ENCODE measurements around the gene RAB5IF. TPM values are rescaled to one million over a fixed set of nuclear protein-coding genes. Genes with fewer than 3 reads are reported as not detected.
A peak's percentile ranks its signal among the peaks of the same experiment; 100 is the strongest.

Gene RAB5IF
- total and polyA plus RNA-seq, 2 of the 13 experiments (the other 11 are each of a cell fraction or from before 2014, with no cell fraction given), result 261 to 305 TPM

DNA sequence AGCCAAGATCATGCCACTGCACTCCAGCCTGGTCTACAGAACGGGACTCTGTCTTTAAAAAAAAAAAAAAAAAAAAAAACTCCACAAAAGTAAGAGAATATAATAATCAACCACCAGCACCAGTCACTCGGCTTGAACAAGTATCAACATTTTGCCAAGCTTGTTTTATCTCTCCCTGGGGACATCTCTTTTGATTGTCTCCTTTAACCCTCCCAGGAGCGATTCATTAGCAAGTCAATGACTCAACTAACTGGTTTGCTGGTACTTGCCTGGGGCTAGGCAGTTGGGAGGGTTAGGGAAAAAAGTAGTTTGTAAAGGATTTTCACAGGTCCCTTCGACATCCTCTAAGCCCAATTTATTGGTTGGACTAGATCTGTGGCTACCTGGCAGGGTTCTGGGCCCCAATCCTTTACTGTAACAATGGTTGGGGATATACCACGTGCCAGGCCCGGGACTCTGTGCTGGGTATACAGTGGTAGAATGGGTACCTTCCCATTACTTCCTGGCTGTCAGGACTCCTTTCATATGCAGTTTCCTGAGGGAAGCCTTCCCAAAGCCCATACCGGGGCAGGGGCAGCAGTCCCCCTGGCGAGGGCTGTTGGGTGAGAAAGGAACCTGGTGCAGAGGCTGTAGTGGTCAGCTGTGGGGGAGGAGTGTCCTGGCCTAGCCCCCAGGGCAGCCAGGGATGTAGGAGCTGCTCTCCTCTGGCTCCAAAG, 20.0 kb upstream of the RAB5IF start:
- ChIA-PET POLR2A (interaction anchor here (0.9 to 4.9 kb wide), 4 partner anchors 9 to 20 kb away, joined by 3 to 28 read pairs (median 8); partner anchors contain the start of genes RAB5IF and TGIF2), CTCF (ENCODE audit: low intra/inter-chr PET ratio, low total read pairs) (no interaction called here)
- peaks cover 32 to 53% of the 10 kb centered on the region in 2 experiments for H3K36me3 ChIP-seq (replicated peaks in 1 of 2; ENCODE audit: control insufficient read depth in 1 of 2, insufficient read depth in 2 of 2, low read length in 2 of 2)
- in situ Hi-C loops (cut with HindIII; ENCODE audit: extremely low pct_ligation_motif_present, low pct_unique_long_range_greater_than_20kb), result no loop called here
- no peaks in the 10 kb centered on the region for H3K79me2 ChIP-seq (ENCODE audit: insufficient read depth, low read length)
- BruUV-seq (replicated peaks), result no TSS peak
- 98% methylated on average over 7 of the region's 8 CpGs for WGBS (ENCODE audit: low lambda C conversion rate)
- no peaks in the 10 kb centered on the region for H3K9me3 ChIP-seq (ENCODE audit: low read length)
- TF ChIP-seq PHF5A (CRISPR knock-in tag; IDR thresholded peaks at IDR 0.05; ENCODE audit: low read depth, unreplicated experiment) (no peak), POLR2G (IDR thresholded peaks at IDR 0.05; ENCODE audit: low read depth, low read length) (peak; percentile 50; the same call in 1 of the 2 replicates), RARG (CRISPR knock-in tag; IDR thresholded peaks at IDR 0.05; ENCODE audit: low read depth) (no peak), ZNF3 (CRISPR knock-in tag; IDR thresholded peaks at IDR 0.05) (no peak), RBFOX2 (IDR thresholded peaks at IDR 0.05; ENCODE audit: low read depth, low read length) (peak; percentile 24; the same call in 1 of the 2 replicates), AKAP8 (CRISPR knock-in tag; IDR thresholded peaks at IDR 0.05) (no peak), RBM22 (optimal IDR thresholded peaks at IDR 0.05; ENCODE audit: low read length) (peak; percentile 67)
- TF ChIP-seq, protein P1, sequence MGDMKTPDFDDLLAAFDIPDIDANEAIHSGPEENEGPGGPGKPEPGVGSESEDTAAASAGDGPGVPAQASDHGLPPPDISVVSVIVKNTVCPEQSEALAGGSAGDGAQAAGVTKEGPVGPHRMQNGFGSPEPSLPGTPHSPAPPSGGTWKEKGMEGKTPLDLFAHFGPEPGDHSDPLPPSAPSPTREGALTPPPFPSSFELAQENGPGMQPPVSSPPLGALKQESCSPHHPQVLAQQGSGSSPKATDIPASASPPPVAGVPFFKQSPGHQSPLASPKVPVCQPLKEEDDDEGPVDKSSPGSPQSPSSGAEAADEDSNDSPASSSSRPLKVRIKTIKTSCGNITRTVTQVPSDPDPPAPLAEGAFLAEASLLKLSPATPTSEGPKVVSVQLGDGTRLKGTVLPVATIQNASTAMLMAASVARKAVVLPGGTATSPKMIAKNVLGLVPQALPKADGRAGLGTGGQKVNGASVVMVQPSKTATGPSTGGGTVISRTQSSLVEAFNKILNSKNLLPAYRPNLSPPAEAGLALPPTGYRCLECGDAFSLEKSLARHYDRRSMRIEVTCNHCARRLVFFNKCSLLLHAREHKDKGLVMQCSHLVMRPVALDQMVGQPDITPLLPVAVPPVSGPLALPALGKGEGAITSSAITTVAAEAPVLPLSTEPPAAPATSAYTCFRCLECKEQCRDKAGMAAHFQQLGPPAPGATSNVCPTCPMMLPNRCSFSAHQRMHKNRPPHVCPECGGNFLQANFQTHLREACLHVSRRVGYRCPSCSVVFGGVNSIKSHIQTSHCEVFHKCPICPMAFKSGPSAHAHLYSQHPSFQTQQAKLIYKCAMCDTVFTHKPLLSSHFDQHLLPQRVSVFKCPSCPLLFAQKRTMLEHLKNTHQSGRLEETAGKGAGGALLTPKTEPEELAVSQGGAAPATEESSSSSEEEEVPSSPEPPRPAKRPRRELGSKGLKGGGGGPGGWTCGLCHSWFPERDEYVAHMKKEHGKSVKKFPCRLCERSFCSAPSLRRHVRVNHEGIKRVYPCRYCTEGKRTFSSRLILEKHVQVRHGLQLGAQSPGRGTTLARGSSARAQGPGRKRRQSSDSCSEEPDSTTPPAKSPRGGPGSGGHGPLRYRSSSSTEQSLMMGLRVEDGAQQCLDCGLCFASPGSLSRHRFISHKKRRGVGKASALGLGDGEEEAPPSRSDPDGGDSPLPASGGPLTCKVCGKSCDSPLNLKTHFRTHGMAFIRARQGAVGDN (CRISPR knock-in tag; IDR thresholded peaks at IDR 0.05), result 0 out of 2 replicates have a peak, but pooled peaks have one; percentile 15
- no peak overlapping the region for H3K4me2 ChIP-seq (ENCODE audit: low read depth, low read length)
- no peaks in the 10 kb centered on the region for H3K4me1 ChIP-seq (ENCODE audit: insufficient read depth, low read length)
- no peak overlapping the region for H3K9ac ChIP-seq (ENCODE audit: insufficient read depth, low read depth, low read length)
- H3K27ac ChIP-seq (ENCODE audit: extremely low read length, insufficient read depth, low read length), result no peak overlapping the region
- no peak for FAIRE-seq
- no peak for DNase-seq (ENCODE audit: low spot score)
- ATAC-seq, result peak; percentile 6; the same call in 1 of the 3 replicates
- H3K4me3 ChIP-seq (replicated peaks in 1 of 3; ENCODE audit: insufficient read depth in 1 of 3, low read depth in 2 of 3, low read length in 3 of 3), result no peak overlapping the region
- no peaks in the 10 kb centered on the region for H4K20me1 ChIP-seq (ENCODE audit: insufficient read depth, low read length)
- no peak overlapping the region for H2AFZ ChIP-seq (ENCODE audit: low read length)
- H3K27me3 ChIP-seq (ENCODE audit: control insufficient read depth in 1 of 2, insufficient read depth in 2 of 2, low read length in 2 of 2), result no peaks in the 10 kb centered on the region
- intact Hi-C loops (cut with micrococcal nuclease; ENCODE audit: unreplicated experiment), result loop anchor here (5.0 kb wide), 1 partner anchor 1837 kb away; no protein-coding TSS in a partner anchor

All from HepG2 (cell line).